Osteocyte (in vitro differentiated cells): ENCODE results near the gene ACIN1. TPM values are rescaled to one million over a fixed set of nuclear protein-coding genes. Genes with fewer than 3 reads are reported as not detected.
A peak's percentile ranks its signal among the peaks of the same experiment; 100 is the strongest.

Experiments used
- DNase-seq: peaks from one replicate; pipeline ENCODE4 v3.0.0; 2021; ENCODE audit warnings: mixed read lengths; ENCODE audit not compliant: unreplicated experiment; ENCODE audit errors: extremely low spot score
- H3K27ac Mint-ChIP-seq: one replicate; pipeline ENCODE4 v1.8.0; 2021; ENCODE audit warnings: mild to moderate bottlenecking, mixed read lengths; ENCODE audit not compliant: unreplicated experiment
- H3K27me3 Mint-ChIP-seq: one replicate; pipeline ENCODE4 v1.8.0; 2021; ENCODE audit warnings: mixed read lengths; ENCODE audit not compliant: unreplicated experiment
- H3K36me3 Mint-ChIP-seq: one replicate; pipeline ENCODE4 v1.8.0; 2021; ENCODE audit warnings: mixed read lengths; ENCODE audit not compliant: unreplicated experiment
- H3K4me1 Mint-ChIP-seq: one replicate; pipeline ENCODE4 v1.8.0; 2021; ENCODE audit warnings: mixed read lengths; ENCODE audit not compliant: unreplicated experiment
- H3K4me3 Mint-ChIP-seq: one replicate; pipeline ENCODE4 v1.8.0; 2021; ENCODE audit warnings: mild to moderate bottlenecking, moderate library complexity, mixed read lengths; ENCODE audit not compliant: unreplicated experiment
- H3K9me3 Mint-ChIP-seq: one replicate; pipeline ENCODE4 v1.8.0; 2021; ENCODE audit warnings: mixed read lengths; ENCODE audit not compliant: unreplicated experiment
- CTCF ChIP-seq: fragments of 200-600 bp; sonication (generic); IDR thresholded peaks from 2 replicates; pipeline ENCODE4 v1.5.0; 2021; ENCODE audit warnings: antibody characterized with exemption, mild to moderate bottlenecking, moderate library complexity
- total RNA-seq: library from RNA; stranded (reverse); gene quantifications from 2 replicates; pipeline ENCODE4 v1.2.1, GENCODE V29; 2021

ACIN1 gene
- total RNA-seq, 1 donor from 2014 or later: 241 TPM

- no peak for TF ChIP-seq CTCF
- peak overlapping the region; percentile 70 for H3K27ac Mint-ChIP-seq
- H3K4me1 Mint-ChIP-seq: peaks cover 35% of the 10 kb centered on the region
- no peaks in the 10 kb centered on the region for H3K27me3 Mint-ChIP-seq
- peaks cover 37% of the 10 kb centered on the region for H3K36me3 Mint-ChIP-seq
- H3K4me3 Mint-ChIP-seq: peak overlapping the region; percentile 18
- H3K9me3 Mint-ChIP-seq: no peaks in the 10 kb centered on the region
- DNase-seq: no peak
Observed at GRCh38 chr14:23062002-23062401, 32.9 kb downstream of the ACIN1 start.

GRCh38 chr14:23060536-23061260 lies 34.2 kb downstream of the ACIN1 start:
- no peaks in the 10 kb centered on the region for H3K9me3 Mint-ChIP-seq
- no peak overlapping the region for H3K4me3 Mint-ChIP-seq
- H3K27me3 Mint-ChIP-seq: no peaks in the 10 kb centered on the region
- peaks cover 45% of the 10 kb centered on the region for H3K4me1 Mint-ChIP-seq
- no peak for TF ChIP-seq CTCF
- H3K27ac Mint-ChIP-seq: no peak overlapping the region
- peaks cover 34% of the 10 kb centered on the region for H3K36me3 Mint-ChIP-seq
- DNase-seq: no peak

GRCh38 chr14:23058654-23059504 lies 36.1 kb downstream of the ACIN1 start:
- Mint-ChIP-seq H3K4me3 (no peak overlapping the region), H3K27me3 (no peaks in the 10 kb centered on the region), H3K9me3 (no peaks in the 10 kb centered on the region), H3K4me1 (peaks cover 42% of the 10 kb centered on the region), H3K27ac (no peak overlapping the region), H3K36me3 (peaks cover 27% of the 10 kb centered on the region)
- TF ChIP-seq CTCF: no peak
- no peak for DNase-seq

GRCh38 chr14:23057757-23058653 lies 36.9 kb downstream of the ACIN1 start:
- peak; percentile 95 for DNase-seq
- H3K4me3 Mint-ChIP-seq: peak overlapping the region; percentile 81
- H3K36me3 Mint-ChIP-seq: peaks cover 19% of the 10 kb centered on the region
- peak; percentile 95 for TF ChIP-seq CTCF
- H3K27me3 Mint-ChIP-seq: no peaks in the 10 kb centered on the region
- no peaks in the 10 kb centered on the region for H3K9me3 Mint-ChIP-seq
- H3K4me1 Mint-ChIP-seq: peaks cover 36% of the 10 kb centered on the region
- H3K27ac Mint-ChIP-seq: peak overlapping the region; percentile 77
